DMS153 treated with DMSO at 0.1 percent for 48 hours (cell line): ENCODE measurements around the gene OSBPL10.

Source experiments
- DNase-seq: peaks from one replicate; lab custom pipeline; 2025; ENCODE audit not compliant: unreplicated experiment; lab: John Stamatoyannopoulos, UW

Gene OSBPL10

DNA sequence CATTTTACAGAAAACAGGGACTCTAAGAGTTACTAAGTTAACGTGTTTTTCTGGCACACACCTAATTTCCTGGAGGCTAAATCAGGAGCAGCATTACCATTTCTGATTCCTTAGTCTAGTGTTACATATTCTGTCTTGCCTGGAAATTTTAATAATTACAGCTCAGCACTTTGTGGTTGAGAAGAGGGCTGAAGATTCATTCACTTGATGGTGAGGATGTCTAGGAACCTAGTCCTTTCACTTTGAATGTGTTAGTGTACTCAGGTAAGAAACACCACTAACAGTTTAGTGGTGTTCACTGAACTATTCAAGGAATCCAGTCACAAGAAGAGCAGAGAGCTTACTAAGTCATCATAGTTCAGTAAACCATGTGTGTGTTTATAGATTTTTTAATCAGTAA lies 345.5 kb downstream of the OSBPL10 start:
- DNase-seq: no peak

DNA sequence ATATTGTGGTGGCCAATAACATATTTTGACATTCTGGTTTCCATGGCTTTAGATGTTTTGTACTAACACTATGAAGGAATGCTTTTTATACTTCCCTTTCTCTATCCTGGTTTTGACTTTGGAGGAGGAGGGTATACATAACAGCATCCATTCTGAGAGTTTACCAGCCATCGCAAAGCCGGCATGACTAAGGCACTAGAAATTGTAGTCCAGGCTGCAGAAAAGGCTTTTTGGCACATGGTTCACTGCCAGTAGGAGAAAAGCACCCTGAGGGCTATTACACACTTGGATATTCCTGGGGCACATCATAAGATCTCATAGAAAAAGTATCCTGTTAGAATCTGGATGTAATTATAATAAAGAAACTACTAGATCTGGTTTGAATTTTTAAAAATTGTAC lies 346.6 kb downstream of the OSBPL10 start:
- DNase-seq: no peak

DNA sequence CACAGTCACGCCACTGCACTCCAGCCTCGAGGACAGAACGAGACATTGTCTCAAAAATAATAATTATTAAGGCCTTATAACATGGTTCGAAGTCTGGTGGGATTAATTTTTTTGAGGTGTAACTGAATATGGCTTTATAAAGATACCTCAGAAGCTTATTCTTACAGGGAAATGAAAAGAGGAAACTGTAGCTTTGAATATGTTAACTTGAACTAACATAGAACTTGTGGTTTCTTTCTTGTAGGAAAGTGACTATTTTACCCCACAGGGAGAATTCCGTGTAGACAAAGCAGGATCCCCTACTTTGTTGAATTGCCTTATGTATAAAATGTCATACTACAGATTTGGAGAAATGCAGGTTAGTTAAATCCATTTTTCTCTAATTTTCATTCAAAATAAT lies 352.0 kb downstream of the OSBPL10 start:
- DNase-seq: no peak

DNA sequence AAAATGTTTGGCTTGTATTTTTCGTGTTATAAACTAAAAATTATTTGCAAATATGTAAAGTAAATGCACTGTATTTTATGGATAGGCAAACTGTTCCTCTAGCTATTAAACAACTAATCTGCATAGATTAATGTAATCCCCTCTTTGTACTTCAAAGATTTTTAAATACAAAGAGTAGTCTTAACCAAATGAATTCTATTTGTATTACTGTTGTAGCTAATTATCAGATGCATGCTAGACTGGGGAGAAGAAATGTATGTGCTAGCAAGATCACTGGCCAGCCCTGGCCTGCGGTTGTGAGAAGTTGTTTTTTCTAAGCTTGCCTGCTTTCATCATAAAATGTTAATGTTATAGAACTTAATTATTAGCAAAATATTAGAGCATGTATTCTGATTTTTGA lies 355.7 kb downstream of the OSBPL10 start:
- DNase-seq: no peak

DNA sequence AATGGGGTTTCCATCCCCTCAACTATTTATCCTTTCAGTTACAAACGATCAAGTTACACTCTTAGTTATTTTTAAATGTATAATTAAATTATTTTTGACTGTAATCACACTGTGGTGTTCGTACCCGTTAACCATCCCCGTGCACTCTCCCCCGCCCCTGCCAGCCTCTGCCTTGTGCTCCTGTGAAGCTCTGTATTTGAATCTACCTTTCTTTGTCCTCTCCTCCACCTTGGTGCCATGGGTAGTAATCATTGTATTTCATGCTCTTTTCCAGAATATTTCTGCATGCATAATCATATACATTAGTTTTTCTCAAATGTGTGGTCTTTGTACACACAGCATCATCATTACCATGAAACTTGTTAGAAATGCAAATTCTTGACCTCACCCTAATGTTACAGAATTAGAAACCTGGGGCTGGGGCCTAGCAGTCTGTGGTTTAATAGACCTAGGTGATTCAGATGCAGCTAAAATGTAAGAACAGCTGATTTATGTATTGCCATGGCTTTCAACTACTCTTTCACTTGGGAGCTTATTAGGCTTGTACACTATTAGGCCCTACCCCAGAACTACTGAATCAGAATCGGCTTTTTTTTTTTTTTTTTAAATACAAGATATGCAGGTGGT lies 356.9 kb downstream of the OSBPL10 start:
- DNase-seq: no peak

DNA sequence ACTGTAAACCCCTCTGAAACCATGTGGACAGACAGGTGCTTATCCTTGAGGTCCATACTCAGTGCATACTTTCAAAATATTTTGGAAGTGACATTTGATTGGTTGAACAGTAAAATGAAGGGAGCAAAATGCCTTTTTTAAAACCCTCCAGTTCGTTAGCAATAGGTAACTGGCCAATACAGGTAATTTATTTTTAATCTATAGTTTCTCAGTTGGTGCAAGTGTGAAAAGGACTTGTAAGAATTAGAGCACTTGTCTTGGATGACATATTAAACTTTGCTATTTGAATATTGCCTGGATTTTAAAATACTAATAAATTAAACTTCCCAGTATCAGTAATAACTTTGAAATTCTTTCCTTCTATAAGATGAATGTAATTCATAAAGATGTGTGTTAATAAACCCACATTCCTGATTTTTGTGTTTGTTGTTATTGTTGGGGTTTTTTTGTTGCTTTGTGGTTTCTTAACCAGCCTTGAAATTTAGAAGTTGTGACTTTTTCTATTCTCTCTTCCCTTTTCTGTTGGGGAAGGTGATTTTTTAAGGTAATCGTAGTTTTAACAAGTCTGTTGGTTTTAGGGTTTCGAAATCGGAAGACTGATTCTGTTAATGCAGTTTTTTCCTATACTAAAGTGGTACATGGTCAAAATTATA lies 358.3 kb downstream of the OSBPL10 start:
- no peak for DNase-seq

DNA sequence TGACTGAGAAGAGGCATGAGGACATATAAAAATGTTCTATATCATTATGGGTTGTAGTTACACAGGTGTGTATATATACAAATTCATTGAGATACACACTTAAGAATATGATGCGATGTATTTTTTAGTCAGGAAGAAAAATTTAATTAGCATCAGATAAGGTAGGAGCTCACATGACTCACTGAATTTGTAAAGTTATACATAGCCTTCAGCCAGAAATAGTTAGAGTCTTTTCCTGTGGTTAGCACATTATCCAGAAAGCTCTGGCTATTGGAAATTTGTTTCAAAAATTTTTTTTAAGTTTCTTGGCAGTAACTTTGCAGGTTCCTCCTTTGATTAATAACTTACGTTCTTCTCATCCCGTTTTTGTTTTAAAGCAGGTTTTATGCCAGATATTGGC lies 359.7 kb downstream of the OSBPL10 start:
- no peak for DNase-seq

DNA sequence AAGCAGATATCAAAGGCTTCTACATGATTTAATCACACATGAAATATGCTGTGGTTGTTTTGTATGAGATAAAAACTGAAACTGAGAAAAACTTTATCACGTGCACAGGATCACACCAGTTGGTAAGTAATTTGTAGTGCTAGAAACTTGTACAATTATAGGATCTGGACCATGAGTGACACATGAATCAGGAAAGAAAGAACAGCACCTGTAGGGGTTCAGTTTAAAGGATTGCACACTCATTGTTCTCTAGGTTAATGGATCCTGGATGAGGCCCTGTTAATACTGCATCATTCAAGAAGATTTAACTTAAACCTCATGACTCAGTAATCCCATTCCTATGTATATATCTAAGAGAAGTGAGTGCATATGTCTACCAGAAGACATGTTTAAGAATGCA lies 360.4 kb downstream of the OSBPL10 start:
- DNase-seq: no peak

DNA sequence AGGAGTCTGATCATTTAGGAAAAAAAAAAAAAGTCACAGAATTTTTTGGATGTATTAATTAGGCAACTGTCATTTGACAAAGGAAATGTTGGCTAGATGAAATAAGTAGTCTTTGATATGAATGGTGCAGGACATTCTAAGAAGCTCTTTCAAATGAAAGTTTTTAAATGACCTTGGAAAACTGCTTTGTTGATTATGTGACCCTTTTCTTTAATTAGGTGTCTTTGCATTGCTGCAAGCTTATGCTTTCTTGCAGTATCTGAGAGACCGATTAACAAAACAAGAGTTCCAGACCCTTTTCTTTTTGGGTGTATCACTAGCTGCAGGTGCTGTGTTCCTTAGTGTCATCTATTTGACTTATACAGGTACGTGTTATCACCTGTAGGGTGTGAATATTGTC lies 364.4 kb downstream of the OSBPL10 start:
- no peak for DNase-seq

DNA sequence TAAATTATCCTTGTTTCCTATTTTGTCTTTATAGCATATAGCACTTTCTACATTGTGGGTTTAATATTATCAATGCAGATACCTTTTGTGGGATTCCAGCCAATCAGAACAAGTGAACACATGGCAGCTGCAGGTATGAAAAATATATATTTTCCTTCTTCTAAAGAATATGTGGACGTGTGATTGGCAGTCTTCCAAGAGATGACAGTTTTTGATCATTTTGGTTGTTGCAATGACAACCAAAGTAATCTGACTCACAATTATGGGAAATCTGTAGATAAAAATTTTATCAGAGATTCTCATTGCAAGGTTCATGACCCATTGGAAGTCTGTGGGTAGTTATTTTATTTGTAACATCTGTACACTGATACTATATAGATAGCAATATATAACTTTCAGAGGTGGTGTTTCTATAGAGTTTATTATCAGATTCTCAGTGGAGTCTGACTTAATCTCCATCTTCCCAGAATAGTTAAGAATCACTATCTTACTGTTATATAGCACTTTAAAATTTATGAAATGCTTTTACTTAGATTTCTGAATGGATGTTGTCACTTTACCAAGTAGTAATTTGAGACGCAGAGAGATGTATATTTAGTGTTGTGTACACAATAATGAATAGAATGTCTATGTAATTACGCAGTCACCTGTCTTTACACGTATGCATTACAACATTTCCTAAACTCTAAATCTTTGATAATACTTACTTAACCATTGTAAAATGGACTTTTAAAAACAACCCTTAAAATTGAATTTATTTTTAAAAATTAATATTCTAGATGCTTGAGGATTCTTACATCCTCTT lies 365.8 kb downstream of the OSBPL10 start:
- DNase-seq: peak; percentile 3

DNA sequence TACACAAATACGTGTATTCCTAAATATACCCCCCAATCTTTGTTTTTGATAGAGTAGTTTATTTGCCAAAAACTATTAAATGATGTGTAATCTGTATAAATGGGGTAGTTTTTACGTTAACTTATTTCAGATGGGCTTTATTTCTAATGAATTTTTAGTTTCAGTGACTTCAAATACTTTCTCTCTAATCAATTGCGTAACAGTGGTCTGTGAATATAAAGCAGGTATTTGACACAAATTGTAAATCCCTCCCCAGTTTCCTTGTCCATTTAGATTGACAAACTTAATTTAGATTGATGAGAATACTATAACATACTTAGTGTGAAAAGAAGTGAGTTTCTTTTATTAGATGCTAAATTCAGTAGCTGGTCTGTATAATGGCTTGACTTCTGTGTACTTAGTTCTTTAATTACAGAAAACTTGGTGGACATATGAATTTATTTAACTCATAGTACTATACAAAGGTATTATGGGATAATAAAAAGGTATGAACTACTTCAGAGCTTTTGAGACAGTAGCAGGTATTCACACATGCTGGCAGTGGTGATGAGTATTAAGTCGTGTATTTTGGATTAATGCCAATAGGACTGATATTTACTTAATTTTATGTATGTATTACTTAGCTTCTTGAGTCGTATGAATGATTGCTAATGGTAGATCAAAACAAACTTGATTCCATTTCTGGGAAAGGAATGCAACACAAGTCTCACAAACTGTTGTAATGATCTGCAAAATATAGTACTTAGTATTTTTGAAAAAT lies 366.7 kb downstream of the OSBPL10 start:
- no peak for DNase-seq

DNA sequence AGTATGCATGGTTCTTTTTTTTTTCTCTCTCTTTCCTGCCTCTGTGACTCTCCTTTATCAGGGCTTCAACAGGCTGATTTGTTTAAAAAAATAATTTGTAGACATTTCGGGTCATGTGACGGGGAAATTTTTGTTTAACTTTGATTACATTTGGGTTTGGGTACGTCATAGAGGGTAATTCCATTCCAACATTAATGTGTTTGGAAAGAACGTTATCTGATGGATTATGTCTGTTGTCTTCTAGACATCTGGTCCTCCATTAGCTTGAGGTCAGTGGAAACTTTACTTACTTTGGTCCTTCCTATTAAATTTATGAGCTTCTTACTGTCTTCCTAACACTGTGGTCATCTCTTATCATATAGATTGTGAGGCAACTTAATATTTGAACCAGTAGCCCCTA lies 367.4 kb downstream of the OSBPL10 start:
- no peak for DNase-seq

DNA sequence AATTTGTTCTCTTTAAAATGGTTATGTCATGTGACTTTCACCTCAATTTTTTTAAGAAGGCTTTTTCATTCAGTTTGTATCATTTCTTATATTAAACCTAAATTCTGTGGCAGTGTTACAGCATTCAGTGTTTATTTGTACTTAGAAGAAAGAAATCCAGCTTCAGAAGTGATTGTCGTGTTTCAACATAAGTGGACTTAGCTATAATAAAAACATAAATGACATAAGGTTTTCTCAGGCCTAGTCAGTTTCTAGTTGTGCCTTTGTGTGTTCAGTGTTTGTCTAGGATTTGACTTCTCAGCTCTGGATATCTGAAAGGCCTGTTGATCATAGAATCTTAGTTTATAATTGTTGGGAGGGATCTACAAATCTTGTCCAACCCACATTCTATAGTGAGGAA lies 367.9 kb downstream of the OSBPL10 start:
- DNase-seq: no peak
